ENCODE results near the gene SMAD5. TPM values are rescaled to one million over a fixed set of nuclear protein-coding genes. Genes with fewer than 3 reads are reported as not detected.

SMAD5 gene

GRCh38 chr5:136230176-136230575 is 97.5 kb downstream of the SMAD5 start:
- Histone ChIP-seq H3K4me3 (ENCODE audit: insufficient read depth in 1 of 2, low read depth in 1 of 2, low read length in 2 of 2) (no peak overlapping the region), H3K9ac (ENCODE audit: low read length) (no peak overlapping the region), H3K27ac (ENCODE audit: low read length, poor library complexity, severe bottlenecking) (no peak overlapping the region), H3K79me1 (replicated peaks; ENCODE audit: low read length, poor library complexity, severe bottlenecking) (no peaks in the 10 kb centered on the region), H3K4ac (ENCODE audit: low read depth in 1 of 2, low read length in 2 of 2) (no peak overlapping the region), H2BK12ac (ENCODE audit: low read length in 2 of 2) (no peak overlapping the region), H2BK15ac (ENCODE audit: low read depth, poor library complexity, severe bottlenecking) (no peak overlapping the region), H3K23ac (ENCODE audit: low read length in 2 of 2) (no peak overlapping the region), H3K4me2 (ENCODE audit: low read length, poor library complexity, severe bottlenecking) (no peak overlapping the region), H2BK120ac (ENCODE audit: low read depth, low read length) (no peak overlapping the region), H2AK5ac (ENCODE audit: low read length, severe bottlenecking) (no peak overlapping the region), H4K8ac (ENCODE audit: low read length) (no peak overlapping the region), H3K9me3 (ENCODE audit: control insufficient read depth, low read length) (no peaks in the 10 kb centered on the region), H2AFZ (ENCODE audit: low read depth, low read length) (no peak overlapping the region), H3K4me1 (ENCODE audit: control insufficient read depth, insufficient read depth, low read depth, low read length) (peaks cover 12% of the 10 kb centered on the region), H3K27me3 (ENCODE audit: control insufficient read depth in 1 of 2, insufficient read depth in 1 of 2, low read length in 2 of 2) (peaks cover 18 to 39% of the 10 kb centered on the region in 2 experiments), H3K18ac (ENCODE audit: low read depth in 1 of 2, low read length in 2 of 2) (no peak overlapping the region), H3K36me3 (ENCODE audit: control insufficient read depth in 1 of 2, insufficient read depth in 2 of 2, low read depth in 1 of 2, low read length in 2 of 2) (no peaks in the 10 kb centered on the region), H3K14ac (ENCODE audit: low read length in 2 of 2) (no peak overlapping the region), H2BK5ac (ENCODE audit: low read depth, low read length, poor library complexity, severe bottlenecking) (no peak overlapping the region), H4K91ac (ENCODE audit: low read length) (no peak overlapping the region)
- WGBS: 48% methylated on average over 1 of the region's 1 CpG
- DNase-seq: no peak

GRCh38 chr5:136232316-136232715 is 99.7 kb downstream of the SMAD5 start:
- Histone ChIP-seq H3K23ac (ENCODE audit: low read length in 2 of 2) (no peak overlapping the region), H4K8ac (ENCODE audit: low read length) (no peak overlapping the region), H3K4me1 (ENCODE audit: control insufficient read depth, insufficient read depth, low read depth, low read length) (peaks cover 11% of the 10 kb centered on the region), H3K4me2 (ENCODE audit: low read length, poor library complexity, severe bottlenecking) (no peak overlapping the region), H2BK120ac (ENCODE audit: low read depth, low read length) (no peak overlapping the region), H4K91ac (ENCODE audit: low read length) (no peak overlapping the region), H3K9me3 (ENCODE audit: control insufficient read depth, low read length) (no peaks in the 10 kb centered on the region), H3K4ac (ENCODE audit: low read depth in 1 of 2, low read length in 2 of 2) (no peak overlapping the region), H2BK15ac (ENCODE audit: low read depth, poor library complexity, severe bottlenecking) (no peak overlapping the region), H3K4me3 (ENCODE audit: insufficient read depth in 1 of 2, low read depth in 1 of 2, low read length in 2 of 2) (no peak overlapping the region), H2AFZ (ENCODE audit: low read depth, low read length) (no peak overlapping the region), H2BK5ac (ENCODE audit: low read depth, low read length, poor library complexity, severe bottlenecking) (no peak overlapping the region), H3K79me1 (replicated peaks; ENCODE audit: low read length, poor library complexity, severe bottlenecking) (no peaks in the 10 kb centered on the region), H2BK12ac (ENCODE audit: low read length in 2 of 2) (no peak overlapping the region), H3K18ac (ENCODE audit: low read depth in 1 of 2, low read length in 2 of 2) (no peak overlapping the region), H3K14ac (ENCODE audit: low read length in 2 of 2) (no peak overlapping the region), H3K27ac (ENCODE audit: low read length, poor library complexity, severe bottlenecking) (no peak overlapping the region), H3K27me3 (ENCODE audit: control insufficient read depth in 1 of 2, insufficient read depth in 1 of 2, low read length in 2 of 2) (peaks cover 13 to 19% of the 10 kb centered on the region in 2 experiments), H3K9ac (ENCODE audit: low read length) (no peak overlapping the region), H3K36me3 (ENCODE audit: control insufficient read depth in 1 of 2, insufficient read depth in 2 of 2, low read depth in 1 of 2, low read length in 2 of 2) (no peaks in the 10 kb centered on the region), H2AK5ac (ENCODE audit: low read length, severe bottlenecking) (no peak overlapping the region)
- no peak for DNase-seq
- 81% methylated on average over 6 of the region's 6 CpGs for WGBS

Small RNA genes lying within 50 kb of the gene (small RNA-seq; reads per million reads assigned to genes)
- gene RF02173 (ENCODE audit: low read depth) (not detected), gene RF02175 (ENCODE audit: low read depth) (not detected), gene RF02176 (ENCODE audit: low read depth) (not detected)

All from mesenchymal stem cell (in vitro differentiated cells and primary cell).